GM18858 (cell line): ENCODE measurements around the gene PALMD.

Experiments used
- ATAC-seq: cut with Tn5 transposase; IDR thresholded peaks from one replicate; pipeline ENCODE4 v1.9.1; 2021; ENCODE audit not compliant: unreplicated experiment

The PALMD gene

GRCh38 chr1:99634971-99635624, 10.8 kb upstream of the PALMD start:
- no peak for ATAC-seq

DNA sequence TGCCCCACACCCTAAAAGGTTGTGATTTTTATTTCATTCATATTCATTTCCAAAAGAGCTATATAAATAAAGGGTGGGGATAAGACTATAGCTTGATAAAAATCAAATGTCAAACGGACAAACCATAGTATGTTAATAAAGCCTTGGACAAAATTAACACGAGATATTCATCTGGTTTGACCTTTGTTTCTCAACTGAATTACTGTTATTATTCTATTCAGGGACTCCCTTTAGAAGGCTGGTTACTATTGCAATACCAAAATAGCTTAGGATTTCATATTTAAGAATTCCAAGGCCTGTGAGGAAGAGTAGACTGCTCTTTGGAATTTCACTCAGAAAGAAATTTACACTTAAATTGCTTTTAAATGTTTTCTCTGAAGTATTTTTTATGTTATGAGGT, 10.2 kb upstream of the PALMD start:
- ATAC-seq = no peak

DNA sequence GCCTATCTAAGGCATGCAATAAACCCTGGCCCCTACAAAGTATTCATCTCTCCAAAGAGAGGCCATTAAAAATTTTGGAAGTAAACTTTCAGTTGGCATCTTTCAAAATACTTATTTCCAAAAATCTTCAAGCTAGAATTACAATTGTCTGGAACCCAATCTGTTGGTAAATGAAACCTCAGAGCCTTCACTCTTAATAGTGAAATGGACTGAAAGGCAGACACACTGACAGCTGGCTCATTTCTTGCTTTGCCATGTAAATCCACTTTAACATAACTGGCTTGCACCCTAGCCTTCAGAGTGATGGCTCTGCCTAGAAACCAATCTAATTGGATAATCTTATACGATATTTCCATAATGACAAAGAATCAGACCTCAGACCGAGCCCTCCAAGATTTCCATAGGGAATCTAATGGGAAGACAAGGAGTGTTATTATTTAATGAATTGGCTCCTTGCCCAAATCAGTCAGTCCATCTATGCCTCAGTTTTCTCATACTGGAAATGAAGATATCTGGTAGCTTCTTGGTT, 9.2 kb upstream of the PALMD start:
- ATAC-seq = no peak

DNA sequence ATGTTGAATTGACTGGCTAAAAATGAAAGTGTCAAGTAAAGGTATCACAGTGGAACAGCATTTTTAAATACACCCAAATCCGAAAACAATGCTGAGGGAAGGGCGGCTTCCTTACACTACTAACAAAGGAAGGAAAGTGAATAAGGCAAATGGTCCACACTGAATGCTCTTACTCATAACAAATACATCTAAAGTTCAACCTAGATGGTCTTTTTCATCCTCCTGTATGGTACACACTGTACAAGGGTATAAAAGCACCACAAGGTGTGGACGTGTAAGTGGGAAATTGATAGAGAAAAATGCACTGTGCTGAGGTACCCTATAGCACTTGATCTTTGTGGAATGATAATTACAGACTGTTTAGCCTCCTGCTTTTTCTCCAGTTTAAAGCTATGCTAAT, 7.1 kb upstream of the PALMD start:
- ATAC-seq = no peak

DNA sequence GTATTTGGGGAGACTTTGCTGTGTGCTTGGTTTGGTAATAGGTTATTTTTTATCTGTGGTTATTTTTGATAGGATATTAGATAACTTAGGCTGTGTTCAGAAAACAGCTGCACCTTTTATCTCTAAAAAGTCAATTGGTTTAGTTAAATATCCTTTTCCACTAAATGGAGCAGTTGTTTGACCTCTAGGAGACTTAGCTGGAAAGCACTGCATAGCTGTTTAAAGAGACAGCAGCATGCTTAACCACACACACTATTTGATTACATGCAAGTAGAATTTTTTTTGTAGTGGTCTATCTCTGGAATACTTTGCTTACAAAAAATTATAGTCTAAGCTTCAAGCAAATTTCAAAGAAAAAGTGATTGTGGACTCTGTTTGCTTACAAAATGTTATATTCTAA, 6.5 kb upstream of the PALMD start:
- ATAC-seq = no peak

- no peak for ATAC-seq
These were observed 6.0 kb upstream of the PALMD start for GRCh38 chr1:99639945-99640344.

DNA sequence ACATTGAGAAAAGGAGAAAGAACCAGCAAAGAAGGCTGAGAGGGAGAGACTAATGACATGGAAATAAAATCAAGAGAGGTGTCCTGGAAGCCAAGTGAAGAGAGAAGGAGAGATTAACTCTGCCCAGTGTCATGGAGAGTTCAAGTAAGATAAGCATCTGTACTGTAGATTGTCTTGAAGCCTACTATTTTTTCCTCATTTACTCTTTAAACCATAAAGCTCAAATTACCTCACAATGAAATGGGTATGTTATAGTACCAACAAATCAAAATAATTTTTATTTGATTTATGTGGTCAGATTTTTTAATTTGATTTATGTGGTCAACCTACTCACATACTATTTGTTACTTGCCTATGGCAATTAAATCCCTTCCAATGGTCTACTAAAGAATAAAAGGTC, 5.2 kb upstream of the PALMD start:
- ATAC-seq = no peak

GRCh38 chr1:99641558-99641957, 4.4 kb upstream of the PALMD start:
- no peak for ATAC-seq

- no peak for ATAC-seq
These were observed 3.9 kb upstream of the PALMD start for GRCh38 chr1:99642053-99642452.

- ATAC-seq = no peak
These were observed 2.7 kb upstream of the PALMD start for GRCh38 chr1:99643021-99643779.

GRCh38 chr1:99644279-99645004, 1.5 kb upstream of the PALMD start:
- ATAC-seq = no peak

- ATAC-seq = no peak
These were observed 710 bp upstream of the PALMD start for GRCh38 chr1:99645203-99645602.

GRCh38 chr1:99646868-99647267, 955 bp downstream of the PALMD start:
- no peak for ATAC-seq

DNA sequence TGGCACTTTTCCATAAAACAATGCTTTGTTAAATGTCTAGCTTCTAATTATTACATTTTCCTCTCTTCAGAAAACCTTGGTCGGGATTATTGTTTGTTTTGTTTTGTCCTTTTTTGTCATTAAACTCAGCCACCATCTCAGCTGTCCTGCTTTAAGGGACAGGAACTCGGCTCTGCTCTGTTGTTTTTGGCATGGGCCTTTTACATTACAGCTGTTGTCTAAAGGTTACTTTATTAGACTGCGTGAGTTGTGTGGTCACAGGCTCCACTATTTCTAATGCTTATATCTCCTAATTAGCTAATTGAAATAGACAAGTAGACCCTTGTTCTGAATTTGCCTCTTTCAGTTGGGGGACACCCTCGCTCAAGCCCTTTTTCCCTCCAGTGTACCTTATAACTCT, 1.6 kb downstream of the PALMD start:
- no peak for ATAC-seq

- ATAC-seq = no peak
These were observed 2.2 kb downstream of the PALMD start for GRCh38 chr1:99648107-99648506.

DNA sequence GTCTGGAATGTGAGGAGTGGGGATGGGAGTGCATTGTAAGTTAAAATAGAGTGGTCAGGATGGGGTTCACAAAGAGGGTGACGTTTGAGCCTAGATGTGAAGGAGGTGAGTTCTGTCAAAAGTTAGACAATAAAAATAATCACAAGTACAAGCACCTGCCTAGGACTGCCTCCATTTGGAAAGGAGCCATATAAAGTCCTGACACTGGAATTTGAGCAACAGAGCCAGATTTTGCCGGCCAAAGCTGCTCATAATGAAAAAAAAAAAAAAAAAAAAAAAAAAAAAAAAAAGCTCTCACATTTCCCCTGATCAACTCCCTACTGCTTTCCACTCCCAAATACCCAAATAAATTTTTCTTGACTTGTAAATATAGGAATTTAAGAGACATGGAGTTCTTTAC, 4.1 kb downstream of the PALMD start:
- ATAC-seq = no peak

GRCh38 chr1:99650773-99651437, 5.0 kb downstream of the PALMD start:
- no peak for ATAC-seq

DNA sequence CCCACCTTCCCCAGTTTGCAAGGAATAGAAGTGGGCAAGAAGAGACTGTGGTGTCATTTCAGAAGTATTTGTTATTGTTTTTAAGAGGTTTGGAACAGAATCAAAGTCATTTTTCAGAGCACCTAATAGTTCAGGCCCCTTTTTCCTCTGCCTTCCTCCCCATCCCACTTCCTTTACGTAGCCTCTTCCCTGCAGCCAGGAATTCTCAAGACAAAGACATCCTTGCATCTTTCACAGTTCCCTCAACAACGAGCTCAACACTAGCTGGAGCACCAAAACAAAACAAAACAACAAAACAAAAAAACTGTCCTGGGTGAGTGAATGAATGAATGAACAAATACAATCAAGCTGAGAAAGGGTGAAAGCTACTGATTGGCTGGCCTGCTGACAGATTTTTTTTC, 7.0 kb downstream of the PALMD start:
- no peak for ATAC-seq

DNA sequence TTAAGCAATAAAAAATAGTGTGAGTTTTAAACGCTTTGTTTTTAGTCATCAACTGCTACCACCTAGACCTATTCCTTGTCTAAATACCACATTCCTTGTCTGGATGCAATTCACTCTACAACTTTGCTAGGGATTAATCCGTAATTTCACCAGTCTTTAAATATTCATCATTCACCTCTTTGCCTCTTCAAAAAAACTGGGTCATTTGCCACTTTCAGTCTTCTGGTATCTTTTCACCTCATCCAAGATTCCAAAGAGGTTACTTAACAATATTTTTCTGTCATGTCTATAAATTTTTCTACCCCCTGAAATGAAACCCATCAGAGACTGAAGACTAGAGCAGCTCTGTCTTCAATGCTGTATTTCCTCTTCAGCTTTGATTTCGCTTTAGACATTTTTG, 9.5 kb downstream of the PALMD start:
- no peak for ATAC-seq

- no peak for ATAC-seq
These were observed 10.8 kb downstream of the PALMD start for GRCh38 chr1:99656701-99657100.
